GM19351 (cell line): Measurements from ENCODE around the gene IL17RB.

Source experiments
- ATAC-seq: cut with Tn5 transposase; IDR thresholded peaks from one replicate; pipeline ENCODE4 v1.9.1; 2021; ENCODE audit warnings: mild to moderate bottlenecking, moderate library complexity; ENCODE audit not compliant: unreplicated experiment

Gene IL17RB

DNA sequence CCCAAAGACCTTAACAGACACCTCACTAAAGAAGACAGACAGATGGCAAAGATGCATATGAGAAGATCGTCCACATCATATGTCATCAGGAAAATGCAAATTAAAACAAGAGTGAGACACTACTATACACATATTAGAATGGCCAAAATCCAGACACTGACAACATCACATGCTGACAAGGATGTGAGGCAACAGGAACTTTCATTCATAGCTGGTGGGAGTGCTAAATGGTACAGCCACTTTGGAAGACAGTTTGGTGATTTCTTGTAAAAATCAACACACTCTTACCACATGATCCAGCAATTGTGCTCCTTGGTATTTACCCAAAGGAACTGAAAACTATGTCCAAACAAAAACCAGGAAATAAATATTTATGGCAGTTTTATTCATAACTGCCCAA is 17.8 kb upstream of the IL17RB start:
- ATAC-seq, result no peak

GRCh38 chr3:53829605-53830004 is 16.8 kb upstream of the IL17RB start:
- ATAC-seq, result no peak

GRCh38 chr3:53830944-53831343 is 15.4 kb upstream of the IL17RB start:
- ATAC-seq, result no peak

DNA sequence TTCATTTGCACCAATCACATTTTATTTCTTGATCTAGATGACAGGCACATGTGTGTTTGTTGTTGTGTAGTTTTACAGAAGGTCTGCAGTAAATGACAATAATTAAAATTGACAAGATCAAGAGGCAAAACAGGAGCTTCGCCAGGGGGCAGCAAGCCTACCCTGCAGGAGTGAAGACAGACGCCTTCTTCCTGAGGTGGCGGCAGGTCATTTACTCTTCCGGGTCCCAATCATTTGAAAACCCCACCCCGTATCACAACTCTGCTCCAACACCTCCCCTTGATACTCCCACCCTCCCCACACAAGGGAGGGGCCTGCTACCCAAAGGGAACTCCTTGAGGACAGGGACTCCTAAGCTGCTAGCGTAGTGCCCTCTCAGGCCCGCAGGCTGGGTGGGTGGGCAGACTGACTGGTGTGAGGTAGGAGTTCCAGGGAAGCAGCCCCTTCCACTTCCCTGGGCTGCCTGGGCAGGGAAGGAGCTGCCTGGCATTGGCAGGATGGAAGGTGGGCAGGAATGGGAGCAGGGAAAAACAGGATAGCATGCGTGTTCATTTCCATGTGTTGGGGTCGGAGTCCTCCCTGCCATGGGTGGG is 13.2 kb upstream of the IL17RB start:
- ATAC-seq, result no peak

GRCh38 chr3:53833700-53834099 is 12.7 kb upstream of the IL17RB start:
- no peak for ATAC-seq

DNA sequence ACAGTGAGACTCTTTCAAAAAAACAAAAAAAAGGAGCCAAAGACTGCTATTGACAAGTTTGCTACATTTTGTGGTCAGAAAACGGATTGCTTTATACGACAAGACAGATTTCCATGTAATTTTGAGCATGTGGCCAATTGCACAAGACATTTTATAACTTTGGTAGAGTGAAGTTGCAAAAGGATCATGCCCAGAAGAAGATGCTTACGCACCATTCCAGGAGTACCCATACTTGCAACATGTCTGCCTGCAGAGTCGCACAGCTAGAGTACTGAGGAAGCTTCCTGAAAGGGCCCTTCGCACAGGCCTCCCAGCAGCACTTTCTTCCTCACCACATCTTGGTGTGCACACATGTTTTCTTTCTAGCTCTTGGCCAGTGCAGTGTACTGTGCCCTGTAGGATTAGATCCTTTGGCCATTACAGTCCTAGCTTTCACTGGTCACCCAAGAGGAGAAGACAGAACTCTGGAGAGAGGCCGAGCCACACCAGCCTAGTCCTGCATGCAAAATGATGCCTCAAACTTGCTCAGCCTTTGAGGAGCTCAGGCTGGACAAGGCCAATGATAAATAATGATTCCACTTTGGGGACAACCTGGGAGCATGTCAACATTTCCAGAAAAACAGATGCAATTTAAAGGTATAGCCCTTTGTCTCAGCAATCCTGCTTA is 11.8 kb upstream of the IL17RB start:
- no peak for ATAC-seq

- ATAC-seq, result no peak
These were observed 11.1 kb upstream of the IL17RB start for GRCh38 chr3:53835257-53835656.

DNA sequence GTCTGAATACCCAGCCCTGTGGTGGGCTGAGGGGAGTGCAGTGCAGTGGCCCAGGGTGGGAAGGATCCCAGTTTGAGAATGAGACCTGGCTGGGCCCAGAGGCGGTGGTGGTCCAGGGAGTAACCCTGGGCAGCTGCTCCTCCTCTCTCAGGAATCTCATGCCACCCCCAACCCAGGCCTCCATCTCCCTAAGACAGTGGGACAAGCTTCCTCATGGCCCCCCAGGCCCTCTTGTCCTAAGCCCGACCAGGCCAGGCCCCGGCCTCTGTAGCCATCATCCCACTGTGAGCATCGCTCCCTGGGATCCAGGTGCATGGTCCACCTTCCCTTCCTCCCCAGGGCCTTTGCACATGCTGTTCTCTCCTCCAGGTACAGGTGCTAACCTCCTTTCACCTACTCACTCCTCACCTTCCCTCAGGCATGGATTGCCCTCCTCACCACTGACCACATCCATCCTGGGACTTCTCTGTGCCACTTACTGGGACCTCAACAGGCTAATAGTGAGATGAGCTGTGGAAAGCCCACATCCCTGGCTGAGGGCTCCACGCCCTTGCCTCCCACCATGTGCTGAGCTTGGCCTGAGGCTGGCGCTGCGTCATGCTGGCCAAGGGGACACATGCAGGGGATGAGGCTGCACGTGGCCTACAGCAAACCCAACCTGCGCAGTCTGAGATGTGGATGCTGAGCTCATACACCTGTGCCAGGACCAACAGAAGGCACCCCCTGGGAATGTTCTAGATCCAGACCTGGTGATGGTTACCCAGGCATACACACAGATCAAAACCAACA is 10.1 kb upstream of the IL17RB start:
- ATAC-seq, result no peak

DNA sequence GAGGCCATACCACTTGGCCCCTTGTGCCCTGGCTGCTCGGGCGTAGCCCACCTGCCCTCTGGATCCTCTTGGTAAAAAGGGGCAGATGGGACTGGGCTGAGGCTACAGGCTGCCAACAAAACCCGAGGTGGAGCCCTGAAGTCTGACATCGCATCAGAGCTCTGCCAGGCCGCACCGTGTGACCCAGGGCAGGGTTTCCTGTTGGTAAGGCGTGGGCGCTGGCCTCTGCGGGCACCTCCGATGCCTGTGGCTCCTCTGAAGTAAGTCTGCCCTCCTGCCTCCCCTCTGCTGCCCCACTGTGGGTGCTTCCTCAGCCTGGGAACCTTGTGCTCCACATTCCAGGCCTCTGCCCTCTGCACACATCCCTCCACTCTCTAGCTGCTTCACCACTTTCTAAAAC is 9.0 kb upstream of the IL17RB start:
- no peak for ATAC-seq

DNA sequence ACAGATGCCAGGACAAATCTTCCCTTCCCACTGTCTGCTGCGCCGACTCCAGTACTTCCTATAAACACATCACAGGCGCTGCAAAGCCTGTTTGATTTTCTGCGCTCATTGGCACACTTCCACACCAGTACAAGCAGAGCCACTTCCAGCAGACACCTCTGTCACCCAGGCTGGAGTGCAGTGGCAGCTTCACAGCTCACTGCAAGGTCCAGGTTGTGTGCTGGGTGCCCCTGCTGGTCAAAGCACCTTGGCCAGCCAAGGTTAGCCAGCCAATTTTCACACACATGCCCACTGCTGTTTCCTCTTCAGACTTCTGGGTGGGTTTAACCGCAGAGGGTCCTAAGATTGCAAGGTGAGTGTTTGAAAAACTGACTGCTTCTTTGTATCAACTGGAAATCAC is 5.1 kb upstream of the IL17RB start:
- ATAC-seq, result no peak

DNA sequence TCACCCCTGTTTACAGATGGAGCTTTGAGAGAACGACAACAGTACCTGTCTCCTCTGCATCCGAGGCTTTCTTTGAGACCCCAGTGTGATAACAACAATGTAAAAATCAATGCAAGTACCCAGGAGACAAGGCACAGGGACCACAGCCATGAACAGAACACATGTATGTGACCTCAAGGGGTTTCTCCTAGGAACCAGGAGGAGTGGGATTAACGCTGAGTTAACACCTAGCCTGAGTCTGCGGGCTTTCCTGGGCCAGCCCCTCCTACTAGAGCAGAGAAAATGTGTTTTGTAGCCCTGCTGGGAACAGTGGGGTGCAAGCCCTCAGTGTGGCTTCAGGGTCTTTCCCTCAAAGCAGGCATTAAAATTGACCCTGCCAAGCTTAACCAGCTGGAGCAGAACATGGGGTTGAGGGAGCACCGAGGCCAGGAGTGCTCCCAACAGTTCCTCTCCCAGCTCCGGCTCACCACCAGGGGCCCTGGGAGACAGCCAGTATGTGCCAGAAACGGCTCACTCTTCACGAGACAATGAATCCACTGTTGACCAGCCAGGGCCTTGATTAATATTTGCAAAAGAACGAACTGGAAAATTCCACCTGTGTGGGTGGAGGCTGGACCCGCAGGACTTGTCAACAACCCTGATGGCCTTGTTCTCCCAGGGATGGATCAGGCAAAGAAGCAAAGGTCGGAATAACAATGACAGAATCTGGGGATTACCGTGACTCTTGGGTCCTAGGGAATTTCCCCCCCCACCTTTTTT is 3.8 kb upstream of the IL17RB start:
- ATAC-seq, result no peak

- ATAC-seq, result no peak
These were observed 2.9 kb upstream of the IL17RB start for GRCh38 chr3:53843195-53844177.

DNA sequence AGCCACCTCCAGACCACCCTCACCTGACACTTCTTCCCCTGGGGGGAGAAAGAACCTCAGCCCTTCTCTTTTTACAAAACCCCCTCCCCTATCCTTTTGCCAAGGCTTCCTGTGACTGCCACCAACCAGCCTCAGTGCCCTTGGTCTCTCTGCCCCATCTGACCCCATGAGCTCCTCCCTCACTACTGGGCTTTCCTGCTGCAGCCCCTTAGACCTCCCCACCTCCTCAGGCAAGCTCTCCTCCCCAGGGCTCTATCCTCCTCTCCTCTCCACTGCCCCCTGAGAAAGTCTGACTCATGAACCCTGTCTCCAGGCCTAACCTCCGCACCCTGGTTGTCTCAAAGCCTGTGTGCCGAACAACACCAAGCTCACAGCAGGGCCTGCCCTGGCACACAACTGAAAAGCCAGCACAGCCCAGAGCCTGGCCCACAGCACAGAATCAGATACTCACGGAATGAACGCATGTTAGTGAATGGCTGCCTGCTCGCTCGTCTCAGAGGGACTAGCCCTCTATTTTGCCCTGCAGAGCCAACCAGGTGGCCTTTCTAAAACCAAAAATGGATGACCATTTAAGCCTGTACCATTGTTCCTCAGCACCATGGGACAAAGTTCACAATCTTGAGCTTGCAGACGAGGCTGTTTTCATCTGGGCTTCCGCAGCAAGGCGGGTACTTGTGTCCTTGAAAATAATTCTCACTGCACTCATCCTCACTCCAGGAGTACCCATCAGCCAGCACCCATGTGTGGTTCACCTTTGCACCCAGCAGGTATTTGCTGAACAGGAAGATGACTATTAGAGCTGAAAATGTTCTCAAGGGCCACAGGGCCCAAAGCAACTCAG is 1.9 kb upstream of the IL17RB start:
- no peak for ATAC-seq

DNA sequence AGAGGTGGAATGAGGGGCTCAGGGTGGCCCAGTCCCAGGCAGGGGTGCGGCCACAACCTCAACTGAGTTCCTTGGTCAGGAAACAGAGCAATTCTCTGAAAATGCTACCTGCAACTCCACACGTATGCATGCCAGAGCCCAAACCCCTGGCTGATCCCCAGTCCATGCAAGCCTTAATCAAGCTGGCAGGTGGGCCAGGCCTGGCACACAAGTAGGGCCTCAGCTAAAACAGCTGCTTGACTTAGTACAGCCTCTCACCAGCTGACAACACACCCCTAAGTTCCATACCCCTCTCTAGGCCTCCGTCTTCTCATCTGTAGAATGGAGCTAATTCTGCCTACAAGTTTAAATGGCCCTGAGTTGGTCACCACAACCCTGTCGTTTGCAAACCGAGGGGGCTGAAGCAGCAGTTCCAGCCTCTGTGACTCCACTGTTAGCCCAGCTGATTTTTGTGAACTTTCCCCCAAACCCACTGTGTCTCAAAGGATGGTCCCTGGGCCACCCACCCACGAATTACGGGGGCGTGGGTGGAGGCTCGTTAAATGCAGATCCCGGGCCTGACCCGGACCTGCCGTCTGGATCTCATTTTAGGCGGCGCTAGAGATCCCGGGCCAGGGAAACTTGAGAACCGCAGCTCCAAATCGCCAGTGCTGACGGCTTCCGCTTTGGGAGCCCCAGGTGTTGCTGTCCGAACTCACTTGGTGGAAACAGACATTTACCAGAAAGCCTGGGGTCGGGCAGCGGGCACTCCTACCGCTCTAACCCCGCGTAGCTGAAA is 1.1 kb upstream of the IL17RB start:
- peak; percentile 13 for ATAC-seq

- ATAC-seq, result no peak
These were observed 561 bp upstream of the IL17RB start for GRCh38 chr3:53845881-53846133.

- no peak for ATAC-seq
These were observed 435 bp downstream of the IL17RB start for GRCh38 chr3:53846851-53847155.

- ATAC-seq, result no peak
These were observed 3.5 kb downstream of the IL17RB start for GRCh38 chr3:53849916-53850315.

DNA sequence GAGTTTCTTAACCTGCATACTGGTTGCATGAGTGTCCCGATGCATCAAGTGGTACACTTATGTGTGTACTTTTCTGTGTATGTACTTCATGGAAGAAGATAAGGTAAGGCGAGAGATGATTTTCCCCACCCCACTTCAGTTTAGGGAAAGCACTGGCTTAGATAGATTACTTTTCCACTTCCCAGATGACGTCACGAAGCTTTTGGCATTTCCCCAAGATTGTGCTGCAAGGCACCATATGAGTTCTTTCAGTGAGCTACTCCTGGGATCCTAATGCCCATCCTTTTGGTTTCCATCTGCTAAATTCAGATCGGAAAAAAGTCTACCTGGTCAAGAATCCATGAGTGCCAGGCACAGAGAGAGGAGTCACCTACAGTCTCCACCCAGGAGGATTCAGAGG is 4.5 kb downstream of the IL17RB start:
- no peak for ATAC-seq

DNA sequence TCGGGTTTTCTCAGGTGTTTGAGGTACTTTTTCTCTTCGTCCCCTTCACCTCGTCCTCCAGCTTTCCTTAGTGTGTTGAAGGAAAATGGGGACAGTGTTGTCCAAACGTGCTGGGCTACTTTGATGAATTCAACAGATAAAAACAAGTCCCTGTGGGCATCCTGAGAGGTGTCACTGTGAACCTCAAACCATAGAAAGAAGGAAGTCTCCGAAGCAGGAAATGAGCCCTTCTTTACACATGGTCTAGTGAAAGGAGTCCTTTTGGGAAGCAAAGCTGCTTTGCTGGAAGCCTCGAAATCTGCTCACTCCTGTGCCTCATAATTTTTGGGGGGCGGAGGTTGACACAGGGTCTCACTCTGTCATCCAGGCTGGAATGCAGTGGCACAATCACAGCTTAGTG is 10.6 kb downstream of the IL17RB start:
- ATAC-seq, result no peak
